Hepatocyte (in vitro differentiated cells): ENCODE data around the gene MACIR.

ENCODE experiments used
- CTCF ChIP-seq: fragments of 200-600 bp; sonication (generic); IDR thresholded peaks from 2 replicates; pipeline ENCODE4 v1.5.1; 2016; ENCODE audit warnings: antibody characterized with exemption, mild to moderate bottlenecking; ENCODE audit not compliant: poor library complexity
- EZH2 ChIP-seq: fragments of 200-600 bp; sonication (generic); IDR thresholded peaks from 2 replicates; pipeline ENCODE4 v1.6.1; 2016; ENCODE audit warnings: antibody characterized with exemption, mild to moderate bottlenecking, borderline replicate concordance
- EZH2phosphoT487 ChIP-seq: fragments of 200-600 bp; sonication (generic); IDR thresholded peaks from one replicate; pipeline ENCODE4 v1.6.1; 2018; ENCODE audit warnings: antibody characterized with exemption, mild to moderate bottlenecking, low read depth, moderate library complexity; ENCODE audit not compliant: unreplicated experiment, severe bottlenecking

GRCh38 chr5:103228061-103228460 is 30.5 kb upstream of the MACIR start:
- TF ChIP-seq CTCF (no peak), EZH2phosphoT487 (no peak), EZH2 (no peak)
